Stimulated activated CD8-positive, alpha-beta memory T cell treated with anti-CD3 and anti-CD28 coated beads, Interleukin-12 subunit alpha, Interleukin-12 subunit beta, amount 100 ng/mL, for 4 hours (primary cell): ENCODE measurements around the gene POU2F2.

Experiments
- DNase-seq: peaks from one replicate; pipeline ENCODE4 v3.0.0-alpha.2; 2020; ENCODE audit warnings: low read depth

The POU2F2 gene

DNA sequence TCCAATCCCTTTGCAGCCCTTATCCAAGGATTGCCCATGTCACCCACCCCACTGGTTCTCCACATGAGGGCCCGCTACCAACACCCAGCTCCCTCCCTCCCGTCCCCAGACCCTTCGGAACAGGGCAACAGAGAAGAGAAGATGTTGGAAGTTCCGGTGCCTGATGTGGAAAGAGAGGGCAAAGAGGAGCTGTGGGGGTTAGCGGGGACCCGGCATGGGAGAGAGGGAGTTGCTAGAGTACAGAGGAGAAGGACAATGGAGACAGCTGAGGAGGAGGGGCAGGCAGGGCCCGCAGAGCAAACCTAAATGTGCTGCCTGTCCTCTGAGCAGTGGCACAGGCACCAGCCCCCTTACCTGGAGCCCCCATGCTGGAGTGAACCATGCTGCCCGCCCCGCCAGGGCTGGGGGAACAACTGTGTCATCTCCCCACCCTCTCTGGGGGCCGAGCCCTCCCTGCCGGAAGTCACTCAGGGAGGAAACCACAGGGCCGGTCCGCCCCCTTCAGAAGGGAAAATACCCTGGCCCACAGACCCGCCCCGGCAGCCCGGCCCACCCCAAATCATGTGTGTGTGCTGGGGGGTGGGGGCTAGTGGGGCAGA is at the start of gene POU2F2:
Gene POU2F2 (minus strand): TSS at position 417 of the 599 bp plus-strand sequence. CDS start 35 bp downstream, at position 382.
- peak; percentile 90 for DNase-seq

DNA sequence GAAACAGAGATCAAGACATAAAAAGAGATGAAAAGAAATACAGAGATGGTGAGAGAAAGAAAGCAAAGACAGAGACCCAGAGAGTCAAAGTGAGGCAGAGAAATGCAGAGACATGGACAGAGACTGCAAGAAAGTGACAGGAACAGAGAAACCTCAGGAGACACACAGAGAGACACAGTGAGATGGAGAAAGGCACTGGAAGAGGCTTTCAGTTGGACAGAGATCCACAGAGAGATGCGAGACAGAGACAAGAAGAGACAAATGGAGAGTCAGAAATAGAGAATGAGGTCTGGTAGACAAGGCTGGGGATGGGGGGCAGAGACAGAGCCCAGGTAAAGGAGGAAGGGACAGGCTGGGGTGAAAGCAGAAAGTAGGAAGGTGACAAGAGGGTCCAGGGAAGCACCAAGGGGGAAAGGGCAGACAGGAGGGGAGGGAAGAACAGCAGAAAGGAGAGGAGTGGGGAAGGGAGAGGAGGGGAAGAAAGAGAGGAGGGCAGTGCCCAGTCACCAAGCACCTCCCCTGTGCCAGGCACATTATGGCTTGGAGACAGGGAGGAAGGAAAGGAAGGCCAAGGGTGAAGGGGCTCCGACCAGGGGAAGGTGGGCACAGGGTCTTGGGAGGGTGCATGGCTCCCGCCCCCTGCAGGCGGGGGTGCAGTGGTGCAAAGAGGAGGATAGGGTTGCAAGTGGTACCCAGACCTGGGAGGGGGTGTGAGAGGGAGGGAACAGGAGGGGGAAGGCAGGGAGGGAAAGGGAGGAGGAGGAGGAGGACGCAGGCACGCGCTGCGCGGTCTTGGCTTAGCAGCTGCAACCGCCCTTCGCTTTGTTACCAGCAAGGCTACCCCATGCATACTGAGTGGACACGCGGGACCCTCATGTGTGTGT is 46.8 kb upstream of the POU2F2 start:
- no peak for DNase-seq

DNA sequence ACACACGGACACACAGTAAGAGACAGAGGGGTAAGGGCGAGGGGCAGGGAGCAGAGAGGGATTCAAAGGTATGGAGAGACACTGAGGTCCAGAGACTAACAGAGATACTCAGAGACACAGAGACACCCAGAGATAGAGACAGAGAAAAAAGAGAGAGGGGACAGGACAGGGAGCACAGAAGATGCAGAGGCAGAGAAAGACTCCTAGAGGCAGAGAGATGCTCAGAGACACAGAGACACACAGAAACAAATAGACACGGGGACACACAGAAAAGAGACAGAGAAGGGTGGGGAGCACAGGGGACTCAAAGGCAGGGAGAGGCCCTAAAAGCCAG is 45.4 kb upstream of the POU2F2 start:
- no peak for DNase-seq

DNA sequence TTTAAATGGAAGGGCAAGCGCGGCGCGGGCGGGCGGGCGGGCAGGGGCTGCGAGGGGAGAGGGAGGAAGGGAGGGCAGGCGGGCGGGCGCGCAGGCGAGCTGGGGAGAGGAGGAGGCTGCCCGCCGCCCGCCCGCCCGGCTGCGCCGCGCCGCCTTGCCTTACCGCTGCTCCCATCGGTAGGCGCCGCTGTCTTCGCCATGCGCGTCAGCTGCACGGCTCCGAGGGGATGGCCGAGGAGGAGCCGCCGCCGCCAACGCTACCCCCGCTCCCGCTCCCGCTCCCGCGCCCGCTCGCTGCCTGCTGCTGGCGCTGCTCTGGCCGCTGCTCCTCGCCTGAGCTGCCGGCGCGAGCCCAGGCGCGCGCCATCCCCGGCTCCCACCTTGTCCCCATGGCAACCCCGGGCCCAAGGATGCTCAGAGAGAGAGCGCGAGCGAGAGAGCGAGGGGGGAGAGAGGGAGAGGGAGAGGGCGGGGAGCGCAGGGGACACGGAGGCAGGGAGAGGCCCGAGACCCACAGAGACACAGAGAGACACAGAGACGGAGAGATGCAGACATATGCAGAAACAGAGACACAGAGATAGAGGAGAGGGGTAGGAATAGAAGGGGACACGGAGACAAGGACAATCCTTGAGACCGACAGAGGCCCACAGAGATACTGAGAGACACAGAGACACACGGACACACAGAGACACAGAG is 44.9 kb upstream of the POU2F2 start:
- DNase-seq, result peak; percentile 63

DNA sequence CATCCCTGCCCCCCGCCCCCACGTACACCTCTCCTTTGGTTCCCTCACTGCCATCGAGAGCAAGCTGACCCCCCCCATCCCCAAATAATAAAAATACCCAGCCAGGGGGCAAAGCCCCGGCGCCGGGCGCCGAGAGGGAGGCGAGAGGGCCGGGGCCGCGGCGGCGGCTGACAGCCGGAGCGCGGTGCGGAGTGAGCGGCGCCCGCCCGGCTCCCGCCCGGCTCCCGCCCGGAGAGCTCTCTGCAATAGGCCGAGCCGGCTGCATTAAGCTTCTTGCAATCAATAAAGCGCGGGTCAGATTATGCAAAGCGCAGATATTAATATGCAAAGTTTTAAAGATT is 44.4 kb upstream of the POU2F2 start:
- no peak for DNase-seq

DNA sequence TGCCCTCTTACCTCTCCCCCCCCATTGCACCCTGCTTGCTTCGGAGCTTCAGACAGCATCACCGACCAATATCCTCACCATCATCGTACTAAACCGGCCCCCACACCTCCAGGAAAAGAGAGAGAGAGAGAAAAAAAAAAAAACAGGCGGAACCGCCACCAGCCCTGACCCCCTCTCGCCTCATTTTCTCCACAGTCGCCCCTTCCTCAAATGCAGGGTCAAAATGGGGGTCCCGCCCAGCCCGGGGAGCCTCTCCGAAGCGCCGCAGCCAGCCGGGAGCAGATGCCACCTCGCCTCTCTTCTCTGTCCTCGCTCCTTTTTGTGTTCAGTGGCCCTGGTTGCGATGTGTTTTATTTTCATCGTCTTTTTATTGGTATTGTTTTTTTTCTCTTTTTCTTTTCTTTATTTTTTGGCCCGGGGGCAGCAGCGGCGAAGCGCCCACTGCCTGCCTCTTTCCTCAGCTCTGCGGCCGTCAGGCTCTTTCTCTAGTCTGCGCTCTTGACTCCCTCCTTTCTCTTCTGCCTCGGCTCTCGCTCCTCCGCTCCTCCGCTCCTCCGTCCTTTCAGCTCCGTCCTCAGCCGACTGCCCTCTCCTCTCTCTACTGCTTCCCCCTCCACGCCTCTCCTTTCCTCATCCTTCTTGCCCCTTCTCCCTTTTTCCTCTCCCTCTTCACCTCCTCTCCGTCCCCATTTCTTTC is 43.9 kb upstream of the POU2F2 start:
- no peak for DNase-seq

DNA sequence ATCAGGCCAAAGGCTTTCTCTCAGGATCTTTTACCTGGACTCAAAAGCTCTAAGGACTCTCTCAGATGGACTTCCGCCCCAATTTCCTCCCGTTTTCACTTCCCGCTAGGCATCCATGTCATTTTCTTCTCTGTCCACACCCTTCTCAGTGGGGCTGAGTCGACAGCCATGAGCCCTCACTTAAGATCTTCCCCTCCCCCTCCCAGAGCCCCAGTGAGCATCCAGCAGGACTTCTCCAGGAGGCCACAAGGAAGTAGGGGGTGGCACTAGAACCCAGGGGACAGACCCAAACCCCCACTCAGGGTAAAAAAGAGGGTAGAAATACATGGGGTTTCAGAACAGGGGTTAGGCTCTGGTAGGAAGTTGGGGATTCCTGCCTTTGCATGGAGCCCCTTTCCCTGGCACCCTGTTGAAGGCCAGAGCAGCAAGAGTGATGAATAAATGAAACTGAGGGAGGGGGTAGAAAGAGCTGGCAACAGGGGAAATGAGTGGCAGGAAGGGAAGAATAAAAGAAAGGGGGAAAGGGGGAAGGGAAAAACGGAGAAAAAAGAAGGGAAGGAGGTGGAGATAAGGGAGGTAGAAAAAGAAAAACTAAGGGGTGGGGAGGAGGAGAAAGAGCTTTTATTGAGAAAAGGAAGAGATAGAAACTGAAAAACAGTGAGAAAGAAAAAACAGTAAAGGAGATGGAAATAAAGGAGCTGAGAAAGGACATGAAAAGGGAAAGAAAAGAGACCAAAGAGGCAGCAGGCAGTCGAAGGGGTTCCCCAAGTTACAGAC is 42.9 kb upstream of the POU2F2 start:
- DNase-seq, result no peak

DNA sequence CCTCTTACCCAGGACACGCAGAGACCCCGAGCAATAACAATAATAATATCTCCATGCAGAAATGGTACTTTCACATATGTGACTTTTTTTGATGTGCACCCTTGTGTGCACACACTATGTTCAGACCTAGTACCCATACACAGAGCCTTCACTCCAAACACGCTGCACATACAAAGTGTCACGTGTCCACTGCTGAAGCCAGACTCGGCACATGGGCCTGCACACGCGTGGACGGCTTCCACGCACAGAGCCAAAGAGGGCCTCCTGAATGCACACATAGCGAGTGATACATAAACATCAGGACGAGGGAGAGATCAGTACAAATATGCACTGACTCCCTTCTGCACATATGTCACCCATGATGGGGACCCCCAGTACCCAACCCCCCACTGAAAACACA is 41.9 kb upstream of the POU2F2 start:
- no peak for DNase-seq

DNA sequence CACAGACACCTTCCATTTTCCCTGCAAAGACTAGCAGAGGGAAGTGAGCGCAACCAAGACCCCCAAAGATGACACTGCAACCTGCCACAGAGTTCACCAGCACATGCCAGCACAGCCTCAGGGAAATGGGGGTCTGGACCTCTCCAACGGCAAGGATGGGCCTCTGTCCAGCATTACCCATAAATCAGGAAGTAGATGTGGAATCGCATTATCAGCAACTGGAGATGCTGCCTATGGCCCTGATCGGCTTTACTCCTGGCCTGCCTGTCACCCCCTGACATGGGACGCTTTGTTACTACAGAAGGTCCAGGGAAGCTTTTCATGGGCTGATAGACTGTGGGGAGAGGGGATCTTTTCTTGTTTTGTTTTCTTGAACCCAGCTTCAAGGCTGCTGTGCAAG is 41.4 kb upstream of the POU2F2 start:
- DNase-seq, result no peak

DNA sequence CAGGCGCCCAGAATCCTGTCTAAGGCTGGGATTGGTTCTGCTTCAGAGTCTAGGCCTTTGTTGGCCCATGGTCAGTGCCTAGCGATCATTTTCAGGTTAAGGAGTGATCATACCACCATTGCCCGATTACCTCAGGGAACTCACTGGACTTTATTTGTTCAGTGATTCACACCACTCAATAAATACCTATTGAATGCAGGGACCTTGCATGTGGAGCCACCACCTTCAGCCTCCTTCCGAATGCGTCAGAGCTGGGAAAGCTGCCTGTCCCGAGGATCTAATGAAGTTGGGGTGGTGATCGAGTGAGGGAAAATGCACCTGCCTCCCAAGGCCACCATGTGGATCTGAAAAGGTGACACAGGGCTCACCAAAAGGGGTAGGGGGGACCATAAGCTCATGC is 40.0 kb upstream of the POU2F2 start:
- no peak for DNase-seq

DNA sequence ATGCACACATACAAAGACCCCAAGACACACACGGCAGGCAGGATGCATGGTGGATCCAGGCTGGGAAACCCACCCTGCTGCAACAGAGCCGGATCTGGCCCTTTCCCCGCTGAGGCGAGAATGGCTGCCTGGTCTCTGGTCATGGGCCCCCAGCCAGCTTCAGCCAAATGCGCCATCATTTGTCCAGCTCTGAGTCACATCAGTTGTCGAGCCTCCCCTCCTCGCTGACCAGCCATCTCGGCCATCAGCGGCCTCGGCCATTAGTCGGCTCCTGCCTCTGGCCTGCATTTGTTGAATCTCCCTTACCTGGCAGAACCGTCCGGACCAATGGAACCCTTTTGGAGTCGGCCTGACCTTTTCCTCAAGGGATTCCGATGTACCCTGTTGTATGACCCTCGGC is 38.5 kb upstream of the POU2F2 start:
- DNase-seq, result no peak

DNA sequence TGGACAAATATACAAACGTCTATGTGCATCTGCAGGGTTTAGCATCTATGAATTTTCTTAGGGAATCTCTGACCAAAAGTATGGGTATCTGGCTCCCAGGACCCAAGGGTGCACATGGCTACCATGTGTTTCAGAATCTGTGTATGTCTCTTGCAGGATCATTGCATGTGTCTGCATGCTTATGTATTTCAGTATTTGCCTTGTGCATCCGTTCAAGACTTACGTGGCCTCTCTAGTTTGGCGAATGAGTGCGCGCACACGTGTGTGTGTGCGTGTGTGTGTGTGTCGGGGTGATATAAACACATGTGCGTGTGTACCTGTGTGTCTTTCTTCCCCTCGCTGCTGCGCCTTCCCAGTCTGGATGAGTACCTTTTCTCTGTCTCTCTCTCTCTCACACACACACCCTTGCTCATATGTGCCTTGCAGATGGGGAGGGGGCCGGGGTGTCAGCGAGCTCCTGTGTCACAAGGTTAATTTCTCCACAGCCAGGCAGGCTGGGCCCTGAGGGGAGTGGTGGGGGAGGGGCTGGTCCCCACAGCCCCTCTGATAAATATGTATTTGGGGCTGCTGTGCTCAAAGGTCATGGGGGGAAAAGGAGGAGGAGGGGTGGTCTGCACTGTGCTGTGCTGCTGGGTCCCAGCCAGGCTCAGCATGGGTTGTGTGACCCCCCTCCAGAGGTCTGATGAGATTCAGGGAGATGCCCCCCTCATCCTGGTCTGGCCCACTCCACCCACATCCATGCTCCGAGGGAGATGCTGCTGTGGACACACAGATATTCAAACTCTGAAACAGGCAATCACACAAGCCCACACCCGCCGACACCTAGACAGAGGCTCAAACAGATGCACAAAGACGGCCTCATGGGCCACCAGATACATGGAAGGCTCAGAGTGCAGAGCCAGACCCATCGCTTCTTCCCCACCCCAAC is 37.5 kb upstream of the POU2F2 start:
- no peak for DNase-seq

DNA sequence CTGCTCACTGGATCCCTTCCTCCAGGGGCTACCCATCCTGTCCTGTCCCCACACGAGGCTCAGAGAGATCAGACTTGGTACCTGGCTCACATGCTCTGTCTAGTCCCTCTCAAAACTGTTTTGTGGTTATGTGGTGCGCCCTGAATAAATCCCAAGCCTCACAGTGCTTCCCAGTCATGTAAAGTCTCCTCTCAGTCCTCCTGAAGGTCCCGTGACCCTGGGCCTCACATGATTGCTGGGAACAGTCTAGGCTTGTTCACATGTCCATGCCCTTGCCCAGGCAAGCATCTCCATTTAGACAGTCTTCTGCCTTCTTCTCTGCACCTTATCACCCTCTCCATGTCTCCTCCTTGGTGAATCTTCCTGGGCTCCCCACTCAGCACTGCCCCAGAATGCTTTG is 36.0 kb upstream of the POU2F2 start:
- no peak for DNase-seq

DNA sequence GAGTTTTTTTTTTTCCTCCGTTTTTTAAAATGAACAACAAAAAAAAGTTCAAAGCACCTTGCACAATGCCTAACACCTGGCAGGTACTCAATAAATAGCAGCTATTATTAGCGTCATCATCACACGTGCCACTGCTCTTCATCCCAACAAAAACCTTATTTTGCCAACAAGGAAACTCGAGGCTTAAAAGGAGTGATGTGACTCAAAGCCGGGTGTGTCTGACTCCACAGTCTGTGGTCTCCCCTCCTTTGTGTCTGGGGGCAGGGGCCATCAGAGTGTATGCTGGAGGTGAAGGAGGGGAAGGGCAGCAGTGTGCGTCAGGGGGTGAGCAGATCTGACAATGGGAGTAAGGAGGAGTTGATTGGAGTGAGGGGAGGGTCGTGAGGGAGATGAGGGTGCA is 34.1 kb upstream of the POU2F2 start:
- DNase-seq, result no peak

DNA sequence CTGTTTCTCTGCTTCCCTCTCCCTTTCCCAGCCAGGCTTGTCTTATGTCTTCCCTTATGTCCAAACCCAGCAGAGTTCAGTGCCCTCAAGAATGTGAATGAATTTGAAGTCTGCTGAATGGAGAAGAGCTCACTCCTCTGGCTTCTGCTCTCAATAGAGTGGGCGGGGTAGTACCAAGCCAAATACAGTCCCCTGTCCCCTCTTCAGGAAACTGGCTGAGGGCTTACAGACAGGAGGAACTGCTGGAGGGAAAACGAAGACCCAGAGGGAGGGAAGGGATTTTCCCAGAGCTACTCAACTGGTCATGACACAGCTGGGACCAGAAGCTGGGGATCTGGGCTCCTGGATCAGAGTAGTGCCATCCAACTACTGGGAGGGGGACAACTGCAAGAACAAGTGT is 32.9 kb upstream of the POU2F2 start:
- no peak for DNase-seq

DNA sequence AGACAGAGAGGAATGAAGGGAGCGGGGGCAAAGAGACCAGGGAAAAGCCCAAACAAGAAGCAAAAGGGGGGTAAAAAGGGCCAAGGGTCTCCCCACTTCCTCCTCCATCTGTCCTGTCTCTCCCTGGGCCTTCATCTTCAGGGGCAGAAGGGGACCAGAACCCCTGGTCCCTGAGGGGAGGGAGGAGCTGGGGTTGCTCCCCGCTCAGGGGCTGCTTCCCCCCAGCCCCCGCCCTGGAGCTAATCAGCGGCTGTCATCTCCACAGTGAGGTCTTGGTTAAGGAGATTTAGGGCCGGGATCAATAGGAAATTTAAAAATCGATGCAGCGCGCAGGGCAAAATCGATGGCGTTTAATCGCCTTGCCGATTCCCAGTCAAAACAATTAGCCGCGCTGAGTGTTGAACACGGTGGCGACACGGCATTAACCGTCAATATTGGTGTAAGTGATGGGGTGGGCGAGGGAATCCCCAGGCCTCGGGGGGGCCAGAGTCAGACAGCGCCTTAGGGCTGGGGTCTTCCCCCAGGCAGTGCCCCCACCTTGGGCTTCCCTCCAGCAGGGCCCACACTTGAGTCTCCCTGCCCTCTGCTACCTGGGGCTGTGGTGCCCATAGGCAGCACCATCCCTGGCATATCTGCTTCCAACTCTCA is 29.5 kb upstream of the POU2F2 start:
- DNase-seq, result no peak

DNA sequence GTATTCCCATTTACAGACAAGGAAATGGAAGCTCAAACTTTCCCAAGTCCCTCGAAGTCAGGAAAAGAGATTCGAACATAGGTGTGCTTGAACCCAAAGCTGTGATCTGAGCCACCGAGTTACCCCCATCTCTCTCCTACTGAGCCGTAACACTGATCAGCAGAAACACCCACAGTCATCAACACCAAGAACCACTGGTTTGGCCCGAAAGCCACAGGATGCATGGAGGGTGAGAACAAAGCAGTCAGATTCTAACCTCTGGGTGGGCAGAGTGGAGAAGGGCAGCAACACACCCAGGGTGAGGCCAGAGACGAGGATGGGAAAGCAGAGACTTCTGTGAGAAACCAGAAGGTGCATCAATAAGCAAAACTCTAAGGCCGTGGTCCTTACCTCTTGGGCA is 27.7 kb upstream of the POU2F2 start:
- no peak for DNase-seq

DNA sequence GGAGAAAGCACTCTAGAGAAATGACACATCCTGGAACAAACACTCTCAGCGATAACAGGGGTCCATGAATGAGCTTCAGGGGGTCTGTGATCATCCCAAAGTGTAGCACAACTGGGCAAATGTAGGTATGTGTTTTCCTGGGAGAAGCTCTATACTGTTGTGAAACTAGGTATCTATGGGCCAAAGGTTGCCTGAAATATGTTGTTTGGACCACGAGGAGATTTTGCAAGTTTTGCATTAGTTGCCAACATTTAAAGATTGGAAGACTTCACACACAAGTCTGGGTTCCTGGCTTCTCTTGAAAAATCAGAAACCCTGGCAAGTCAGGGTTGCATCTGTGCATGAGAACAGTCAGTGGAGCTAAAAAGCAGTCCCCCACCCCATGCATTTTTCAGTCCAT is 26.7 kb upstream of the POU2F2 start:
- DNase-seq, result no peak

DNA sequence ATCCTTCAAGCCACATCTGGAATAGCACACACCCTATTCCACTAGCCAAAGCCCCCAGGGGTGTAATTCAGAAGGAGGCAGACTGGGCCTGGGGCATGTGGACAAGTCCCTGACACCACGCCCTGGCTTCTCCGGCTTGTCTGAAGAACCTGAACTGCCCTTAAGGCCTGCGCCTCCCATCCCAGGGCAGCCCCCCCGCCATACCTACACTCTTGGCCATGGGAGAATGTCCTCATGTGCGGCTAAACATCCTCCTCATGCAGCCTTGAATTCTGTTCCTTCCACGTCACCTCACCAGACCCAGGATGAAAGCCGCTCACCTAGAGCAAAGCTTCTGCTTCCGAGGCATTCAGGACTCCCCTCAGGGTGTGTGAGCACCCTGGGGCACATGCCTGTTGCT is 24.3 kb upstream of the POU2F2 start:
- no peak for DNase-seq

DNA sequence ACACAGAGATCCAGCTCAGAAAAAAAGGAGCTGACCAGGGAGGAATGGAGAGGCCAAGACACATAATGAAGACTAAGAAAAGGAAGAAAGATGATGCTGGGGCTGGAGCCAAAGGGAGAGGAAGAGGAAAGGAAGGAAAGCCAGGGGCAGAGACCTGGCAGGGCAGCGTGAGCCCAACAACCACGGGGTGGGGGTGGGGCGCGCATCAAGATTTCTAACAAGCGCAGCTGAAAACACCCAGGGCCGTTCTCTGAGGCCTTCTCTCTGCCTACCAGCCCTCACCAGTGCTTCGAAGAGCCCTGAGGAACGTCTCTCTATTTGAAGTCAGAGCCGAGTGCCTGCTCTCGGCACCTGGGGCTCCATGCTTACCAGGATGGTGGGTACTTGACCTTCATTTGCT is 23.6 kb upstream of the POU2F2 start:
- DNase-seq, result no peak
